ENCODE data around the gene ATP9A. TPM values are rescaled to one million over a fixed set of nuclear protein-coding genes. Genes with fewer than 3 reads are reported as not detected.

ATP9A gene
- total and polyA plus RNA-seq, 10 of the 15 experiments (the other 5 are each of a cell fraction or from before 2014, with no cell fraction given): 0.03 to 0.81 (median 0.14) TPM

GRCh38 chr20:51553897-51554486 is 214.2 kb downstream of the ATP9A start:
- DNase-seq (ENCODE audit: low read depth, low spot score): no peak
- H3K4me3 ChIP-seq: no peak overlapping the region
- H3K79me2 ChIP-seq (ENCODE audit: control insufficient read depth, insufficient read depth, low read length): no peaks in the 10 kb centered on the region
- H3K27me3 ChIP-seq (replicated peaks in 1 of 2; ENCODE audit: control insufficient read depth in 2 of 2, insufficient read depth in 2 of 2, low read length in 1 of 2): no peaks in the 10 kb centered on the region
- POLR2A ChIA-PET: interaction anchor here (0.6 kb wide), 1 partner anchor 400 kb away, joined by 3 read pairs; no protein-coding TSS in a partner anchor
- H3K9ac ChIP-seq (ENCODE audit: control insufficient read depth, insufficient read depth, low read length): no peak overlapping the region
- BruUV-seq (replicated peaks): no TSS peak
- in situ Hi-C loops (cut with MboI): no loop called here
- TF ChIP-seq ZSCAN29 (IDR thresholded peaks at IDR 0.05) (no peak), NRF1 (conservative IDR thresholded peaks at IDR 0.05; ENCODE audit: low read depth, low read length) (no peak), WRNIP1 (IDR thresholded peaks at IDR 0.05; ENCODE audit: borderline replicate concordance, low read depth, low read length) (no peak), CREM (IDR thresholded peaks at IDR 0.05; ENCODE audit: low read depth) (no peak), ATF7 (IDR thresholded peaks at IDR 0.05; ENCODE audit: low read depth) (no peak), MLLT1 (IDR thresholded peaks at IDR 0.05) (no peak), TCF7 (IDR thresholded peaks at IDR 0.05; ENCODE audit: borderline replicate concordance) (no peak), ZNF622 (IDR thresholded peaks at IDR 0.05) (no peak), CREB1 (IDR thresholded peaks at IDR 0.05; ENCODE audit: low read depth) (no peak), RUNX3 (IDR thresholded peaks at IDR 0.05; ENCODE audit: low read length) (no peak), MYB (IDR thresholded peaks at IDR 0.05; ENCODE audit: borderline replicate concordance, low read depth, low read length) (no peak), ZNF274 (IDR thresholded peaks at IDR 0.05; ENCODE audit: insufficient read depth, insufficient read length) (no peak)
- peaks cover 6% of the 10 kb centered on the region; the same call in 1 of the 2 replicates for H3K4me1 ChIP-seq (ENCODE audit: control insufficient read depth, insufficient read depth, low read length)
- H3K9me3 ChIP-seq (replicated peaks; ENCODE audit: control insufficient read depth, insufficient read depth, low read length): no peaks in the 10 kb centered on the region
- peak overlapping the region; percentile 34; the same call in 1 of the 2 replicates for H2AFZ ChIP-seq (ENCODE audit: control insufficient read depth, low read depth, low read length)
- H3K27ac ChIP-seq (ENCODE audit: control insufficient read depth, insufficient read depth): no peak overlapping the region
- SMC1A ChIA-PET (ENCODE audit: uncharacterized antibody, unreplicated experiment): interaction anchor here (0.7 to 0.9 kb wide), 2 partner anchors 116 to 168 kb away, joined by 3 read pairs; no protein-coding TSS in a partner anchor
- CTCF ChIA-PET: interaction anchor here (0.9 to 1.2 kb wide), 4 partner anchors 10 to 168 kb away, joined by 3 to 4 read pairs (median 3); no protein-coding TSS in a partner anchor
- WGBS (ENCODE audit: insufficient coverage, insufficient replicate concordance, low lambda C conversion rate, missing lambda C conversion rate): 38% methylated on average over 8 of the region's 8 CpGs
- H3K36me3 ChIP-seq (ENCODE audit: control insufficient read depth in 2 of 2, insufficient read depth in 2 of 2, low read length in 1 of 2): no peaks in the 10 kb centered on the region
- no peaks in the 10 kb centered on the region for H4K20me1 ChIP-seq (ENCODE audit: control insufficient read depth, insufficient read depth)
- peak; percentile 30; the same call in 2 of the 3 replicates for ATAC-seq
- RAD21 ChIA-PET (ENCODE audit: unreplicated experiment): interaction anchor here (0.6 kb wide), 1 partner anchor 73 kb away, joined by 3 read pairs; no protein-coding TSS in a partner anchor
- intact Hi-C loops (cut with micrococcal nuclease; ENCODE audit: unreplicated experiment): no loop called here
- no peak for FAIRE-seq
- 0 out of 2 replicates have a peak overlapping the region, but pooled peaks have one; percentile 25 for H3K4me2 ChIP-seq (ENCODE audit: control insufficient read depth, insufficient read depth)

All from GM12878 (cell line).